Keratinocyte (primary cell): Measurements from ENCODE around the gene AAGAB. TPM values are rescaled to one million over a fixed set of nuclear protein-coding genes. Genes with fewer than 3 reads are reported as not detected.
A peak's percentile ranks its signal among the peaks of the same experiment; 100 is the strongest.

Experiments used
- DNase-seq: peaks from one replicate; pipeline ENCODE4 v3.0.0-alpha.2; 2011; ENCODE audit warnings: low read depth, missing footprints, low spot score
- FAIRE-seq: peaks from 2 replicates; lab custom pipeline; 2011; peaks lifted over from hg19 to GRCh38; lab: Jason Lieb, UNC
- H2AFZ ChIP-seq: 2 replicates; pipeline ENCODE4 v1.6.0; 2012; ENCODE audit warnings: low read length, control low read depth, inconsistent platforms; ENCODE audit not compliant: control insufficient read depth
- H3K27ac ChIP-seq: 2 replicates; pipeline ENCODE4 v1.5.1; 2011; ENCODE audit warnings: low read length; ENCODE audit not compliant: control insufficient read depth, insufficient read depth
- H3K27me3 ChIP-seq: 3 replicates; pipeline ENCODE4 v1.6.0; 2011; ENCODE audit warnings: low read length; ENCODE audit not compliant: control insufficient read depth, insufficient read depth; ENCODE audit errors: extremely low read depth
- H3K36me3 ChIP-seq, 2 experiments: 2 replicates in 1 of 2; 3 replicates in 1 of 2; pipeline ENCODE4 v1.5.1; 2011; ENCODE audit warnings: low read length in 2 of 2, mild to moderate bottlenecking in 1 of 2; ENCODE audit not compliant: control insufficient read depth in 2 of 2, insufficient read depth in 2 of 2; ENCODE audit errors: extremely low read depth in 1 of 2
- H3K4me1 ChIP-seq: 3 replicates; pipeline ENCODE4 v1.5.1; 2011; ENCODE audit warnings: low read length; ENCODE audit not compliant: control insufficient read depth, insufficient read depth; ENCODE audit errors: extremely low read depth
- H3K4me2 ChIP-seq: 3 replicates; pipeline ENCODE4 v1.6.0; 2011; ENCODE audit warnings: low read depth, low read length; ENCODE audit not compliant: control insufficient read depth, insufficient read depth; ENCODE audit errors: extremely low read depth
- H3K4me3 ChIP-seq, 3 experiments: fragments of 200-600 bp in 1 of 3; sonication (generic) in 1 of 3; 2 replicates in 2 of 3; 3 replicates in 1 of 3; pipeline ENCODE4 v1.5.1; 2011 to 2016; ENCODE audit warnings: low read length in 3 of 3, mild to moderate bottlenecking in 3 of 3, control low read depth in 2 of 3, inconsistent platforms in 1 of 3, low read depth in 1 of 3, mixed read lengths in 1 of 3, mixed run types in 1 of 3, moderate library complexity in 1 of 3; ENCODE audit not compliant: control insufficient read depth in 2 of 3, insufficient read depth in 2 of 3; ENCODE audit errors: extremely low read depth in 1 of 3
- H3K79me2 ChIP-seq: 2 replicates; pipeline ENCODE4 v1.6.0; 2012; ENCODE audit warnings: low read length; ENCODE audit not compliant: control insufficient read depth, insufficient read depth
- H3K9ac ChIP-seq: 3 replicates; pipeline ENCODE4 v1.6.0; 2011; ENCODE audit warnings: low read length; ENCODE audit not compliant: control insufficient read depth, insufficient read depth; ENCODE audit errors: extremely low read depth
- H3K9me1 ChIP-seq: 3 replicates; pipeline ENCODE4 v1.6.0; 2011; ENCODE audit warnings: low read length; ENCODE audit not compliant: control insufficient read depth, insufficient read depth; ENCODE audit errors: extremely low read depth
- H3K9me3 ChIP-seq: 2 replicates; pipeline ENCODE4 v1.5.1; 2012; ENCODE audit warnings: low read depth, low read length; ENCODE audit not compliant: control insufficient read depth
- H4K20me1 ChIP-seq: 3 replicates; pipeline ENCODE4 v1.6.0; 2011; ENCODE audit warnings: low read length; ENCODE audit not compliant: control insufficient read depth, insufficient read depth; ENCODE audit errors: extremely low read depth
- CTCF ChIP-seq, 3 experiments: IDR thresholded peaks in 1 of 3; conservative IDR thresholded peaks in 1 of 3; optimal IDR thresholded peaks in 1 of 3; 2 replicates in 2 of 3; 3 replicates in 1 of 3; pipeline versions ENCODE3 to v1.5.1; 2011; ENCODE audit warnings: low read length in 3 of 3, mild to moderate bottlenecking in 3 of 3, moderate library complexity in 2 of 3, control low read depth in 1 of 3, inconsistent platforms in 1 of 3; ENCODE audit not compliant: insufficient read depth in 2 of 3; ENCODE audit errors: extremely low read depth in 1 of 3
- EZH2 ChIP-seq: IDR thresholded peaks from one replicate; pipeline ENCODE4 v1.6.1; 2012; ENCODE audit warnings: inconsistent platforms, mild to moderate bottlenecking, low read length, moderate library complexity
- dilution Hi-C: fragments of 300-500 bp; cut with MboI; formaldehyde crosslinking; loops from one replicate; pipeline ENCODE4 v1.7.0; 2020; ENCODE audit warnings: low sequenced_read_pairs; ENCODE audit not compliant: extremely low pct_ligation_motif_present
- polyA plus RNA-seq, 5 experiments: library from polyadenylated mRNA; depleted of rRNA in 3 of 5; stranded (reverse) in 3 of 5; stranded (forward) in 1 of 5; unstranded in 1 of 5; fragments of >200 nt; gene quantifications; 1 replicate in 1 of 5; 2 replicates in 3 of 5; 3 replicates in 1 of 5; pipeline versions ENCODE4 v1.2.1 to v1.2.3, GENCODE V29; 2011 to 2012; ENCODE audit warnings: missing spikeins in 2 of 5, low read depth in 1 of 5, low replicate concordance in 1 of 5

The AAGAB gene
- polyA plus RNA-seq, 1 donor (not counting 4 experiments of a cell fraction or from before 2014, with no cell fraction given) = 82.7 TPM

GRCh38 chr15:67240235-67241131, 14.0 kb downstream of the AAGAB start:
- Histone ChIP-seq H3K4me2 (peak overlapping the region; percentile 30), H3K9me3 (no peaks in the 10 kb centered on the region), H3K79me2 (peaks cover 78% of the 10 kb centered on the region), H3K9me1 (no peaks in the 10 kb centered on the region), H3K9ac (no peak overlapping the region), H3K4me3 (no peak overlapping the region), H3K4me1 (peaks cover 41% of the 10 kb centered on the region), H4K20me1 (peaks cover 2% of the 10 kb centered on the region), H3K27me3 (no peaks in the 10 kb centered on the region), H3K27ac (peak overlapping the region; percentile 71), H2AFZ (no peak overlapping the region), H3K36me3 (no peaks in the 10 kb centered on the region)
- FAIRE-seq = peak; percentile 51
- dilution Hi-C loops = no loop called here
- TF ChIP-seq EZH2 (no peak), CTCF (optimal IDR thresholded peaks at IDR 0.05 in 1 of 3, IDR thresholded peaks at IDR 0.05 in 1 of 3, conservative IDR thresholded peaks at IDR 0.05 in 1 of 3; ENCODE audit: extremely low read depth in 1 of 3, insufficient read depth in 2 of 3, low read length in 3 of 3) (peak; percentile 48 to 70 (median 64))
- DNase-seq = no peak

- no peaks in the 10 kb centered on the region for H3K27me3 ChIP-seq
- H3K36me3 ChIP-seq = peaks cover 3 to 17% of the 10 kb centered on the region in 2 experiments
- TF ChIP-seq EZH2 (no peak), CTCF (optimal IDR thresholded peaks at IDR 0.05 in 1 of 3, IDR thresholded peaks at IDR 0.05 in 1 of 3, conservative IDR thresholded peaks at IDR 0.05 in 1 of 3; ENCODE audit: extremely low read depth in 1 of 3, insufficient read depth in 2 of 3, low read length in 3 of 3) (no peak)
- no peak for DNase-seq
- no peaks in the 10 kb centered on the region for H3K4me1 ChIP-seq
- H3K4me3 ChIP-seq = no peak overlapping the region
- peaks cover 13% of the 10 kb centered on the region for H3K79me2 ChIP-seq
- no peak overlapping the region for H2AFZ ChIP-seq
- H4K20me1 ChIP-seq = no peaks in the 10 kb centered on the region
- no peak overlapping the region for H3K27ac ChIP-seq
- H3K9me3 ChIP-seq = no peaks in the 10 kb centered on the region
- H3K4me2 ChIP-seq = no peak overlapping the region
- FAIRE-seq = no peak
- H3K9me1 ChIP-seq = peaks cover 2% of the 10 kb centered on the region
- dilution Hi-C loops = no loop called here
- H3K9ac ChIP-seq = no peak overlapping the region
These were observed 21.9 kb downstream of the AAGAB start for GRCh38 chr15:67232591-67232990.
